ENCODE measurements around the gene PLA2G2A. TPM values are rescaled to one million over a fixed set of nuclear protein-coding genes. Genes with fewer than 3 reads are reported as not detected.
"Not testable (repeated sequence)": the region's sequence is repeated elsewhere in the genome, so short reads cannot be mapped to it uniquely, and the experiment has no call there.

PLA2G2A gene
- total RNA-seq, 1 donor: not detected

DNA sequence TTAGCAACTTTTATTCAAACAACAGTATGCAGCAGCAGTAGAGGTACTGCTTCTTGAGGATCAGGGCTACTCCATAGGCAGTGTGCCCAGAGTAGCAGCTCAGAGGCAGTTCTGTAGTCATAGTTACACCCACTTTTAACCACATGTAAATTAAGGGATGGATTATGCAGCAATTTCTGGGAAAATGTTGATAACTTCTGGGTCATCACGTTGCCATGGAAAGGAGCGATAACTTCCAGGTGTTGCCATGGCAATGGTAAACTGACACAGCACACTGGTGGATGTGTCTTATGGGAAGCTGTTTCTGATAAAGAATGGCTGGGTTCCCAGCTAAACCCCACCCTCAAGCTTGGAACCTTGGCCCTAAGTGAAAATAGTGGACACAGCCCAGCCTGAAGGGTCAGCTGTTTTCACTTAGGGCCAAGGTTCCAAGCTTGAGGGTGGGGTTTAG is 29.0 kb upstream of the PLA2G2A start:
- H3K4me3 ChIP-seq (ENCODE audit: low read depth, low read length): no peak overlapping the region
- TF ChIP-seq, protein P1, sequence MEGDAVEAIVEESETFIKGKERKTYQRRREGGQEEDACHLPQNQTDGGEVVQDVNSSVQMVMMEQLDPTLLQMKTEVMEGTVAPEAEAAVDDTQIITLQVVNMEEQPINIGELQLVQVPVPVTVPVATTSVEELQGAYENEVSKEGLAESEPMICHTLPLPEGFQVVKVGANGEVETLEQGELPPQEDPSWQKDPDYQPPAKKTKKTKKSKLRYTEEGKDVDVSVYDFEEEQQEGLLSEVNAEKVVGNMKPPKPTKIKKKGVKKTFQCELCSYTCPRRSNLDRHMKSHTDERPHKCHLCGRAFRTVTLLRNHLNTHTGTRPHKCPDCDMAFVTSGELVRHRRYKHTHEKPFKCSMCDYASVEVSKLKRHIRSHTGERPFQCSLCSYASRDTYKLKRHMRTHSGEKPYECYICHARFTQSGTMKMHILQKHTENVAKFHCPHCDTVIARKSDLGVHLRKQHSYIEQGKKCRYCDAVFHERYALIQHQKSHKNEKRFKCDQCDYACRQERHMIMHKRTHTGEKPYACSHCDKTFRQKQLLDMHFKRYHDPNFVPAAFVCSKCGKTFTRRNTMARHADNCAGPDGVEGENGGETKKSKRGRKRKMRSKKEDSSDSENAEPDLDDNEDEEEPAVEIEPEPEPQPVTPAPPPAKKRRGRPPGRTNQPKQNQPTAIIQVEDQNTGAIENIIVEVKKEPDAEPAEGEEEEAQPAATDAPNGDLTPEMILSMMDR (IDR thresholded peaks at IDR 0.05; ENCODE audit: insufficient read depth, low read depth, low read length): no peak
- peak; percentile 49 for DNase-seq (ENCODE audit: low read depth)

DNA sequence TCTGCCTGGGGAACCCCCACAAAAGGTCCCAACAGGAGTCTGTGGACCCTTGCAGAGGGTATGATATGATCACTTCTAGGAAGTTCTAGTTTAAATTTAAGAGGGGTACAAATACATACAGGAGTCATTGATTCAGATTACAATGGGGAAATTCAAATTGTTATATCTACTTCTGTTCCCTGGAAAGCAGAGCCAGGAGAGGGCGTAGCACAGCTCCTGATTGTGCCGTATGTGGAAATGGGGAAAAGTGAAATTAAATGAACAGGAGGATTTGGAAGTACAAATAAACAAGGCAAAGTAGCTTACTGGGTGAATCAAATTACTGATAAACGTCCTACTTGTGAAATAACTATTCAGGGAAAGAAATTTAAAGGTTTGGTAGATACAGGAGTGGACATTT is 19.4 kb upstream of the PLA2G2A start:
- not testable (repeated sequence) for DNase-seq (ENCODE audit: low read depth); H3K4me3 ChIP-seq (ENCODE audit: low read depth, low read length)
- TF ChIP-seq, protein P1 (IDR thresholded peaks at IDR 0.05; ENCODE audit: insufficient read depth, low read depth, low read length): peak; percentile 22

DNA sequence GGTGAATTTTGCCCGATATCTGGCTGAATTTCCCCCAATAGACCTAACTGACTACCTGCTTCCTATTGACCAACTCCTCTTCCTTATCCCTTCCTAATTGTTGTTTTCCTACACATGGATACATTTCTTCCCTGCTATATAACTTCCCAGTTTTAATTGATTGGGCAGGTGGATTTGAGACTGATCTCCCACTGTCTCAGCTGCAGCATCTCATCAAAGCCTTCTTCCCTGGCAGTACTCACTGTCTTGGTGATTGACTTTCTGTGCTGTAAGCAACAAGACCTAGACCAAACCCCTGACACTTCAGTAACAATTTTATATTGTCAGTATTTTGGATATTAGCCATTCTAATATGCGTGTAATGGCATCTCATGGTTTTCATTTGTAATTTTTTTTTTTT is 11.3 kb upstream of the PLA2G2A start:
- no peak overlapping the region for H3K4me3 ChIP-seq (ENCODE audit: low read depth, low read length)
- no peak for DNase-seq (ENCODE audit: low read depth)
- TF ChIP-seq, protein P1 (IDR thresholded peaks at IDR 0.05; ENCODE audit: insufficient read depth, low read depth, low read length): no peak

DNA sequence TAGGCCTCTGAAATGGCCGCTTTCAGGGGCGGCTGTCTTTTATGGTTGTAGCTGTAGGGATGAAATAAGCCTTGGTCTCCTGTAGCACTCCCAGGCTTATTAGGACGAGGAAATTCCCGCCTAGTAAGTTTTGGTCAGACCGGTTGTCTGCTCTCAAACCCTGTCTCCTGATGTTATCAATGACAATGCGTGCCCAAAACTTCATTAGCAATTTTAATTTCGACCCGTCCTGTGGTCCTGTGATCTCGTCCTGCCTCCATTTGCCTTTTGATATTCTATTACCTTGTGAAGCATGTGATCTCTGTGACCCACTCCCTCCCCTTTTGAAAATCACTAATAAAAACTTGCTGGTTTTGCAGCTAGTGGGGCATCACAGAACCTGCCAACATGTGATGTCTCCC is 10.8 kb upstream of the PLA2G2A start:
- H3K4me3 ChIP-seq (ENCODE audit: low read depth, low read length); DNase-seq (ENCODE audit: low read depth): not testable (repeated sequence)

- TF ChIP-seq, protein P1 (IDR thresholded peaks at IDR 0.05; ENCODE audit: insufficient read depth, low read depth, low read length): no peak
- no peak overlapping the region for H3K4me3 ChIP-seq (ENCODE audit: low read depth, low read length)
- DNase-seq (ENCODE audit: low read depth): no peak
Measured at GRCh38 chr1:19988267-19989006, 9.0 kb upstream of the PLA2G2A start.

- TF ChIP-seq, protein P1 (IDR thresholded peaks at IDR 0.05; ENCODE audit: insufficient read depth, low read depth, low read length): no peak
- no peak for DNase-seq (ENCODE audit: low read depth)
- H3K4me3 ChIP-seq (ENCODE audit: low read depth, low read length): no peak overlapping the region
Measured at GRCh38 chr1:19987719-19988118, 8.3 kb upstream of the PLA2G2A start.

DNA sequence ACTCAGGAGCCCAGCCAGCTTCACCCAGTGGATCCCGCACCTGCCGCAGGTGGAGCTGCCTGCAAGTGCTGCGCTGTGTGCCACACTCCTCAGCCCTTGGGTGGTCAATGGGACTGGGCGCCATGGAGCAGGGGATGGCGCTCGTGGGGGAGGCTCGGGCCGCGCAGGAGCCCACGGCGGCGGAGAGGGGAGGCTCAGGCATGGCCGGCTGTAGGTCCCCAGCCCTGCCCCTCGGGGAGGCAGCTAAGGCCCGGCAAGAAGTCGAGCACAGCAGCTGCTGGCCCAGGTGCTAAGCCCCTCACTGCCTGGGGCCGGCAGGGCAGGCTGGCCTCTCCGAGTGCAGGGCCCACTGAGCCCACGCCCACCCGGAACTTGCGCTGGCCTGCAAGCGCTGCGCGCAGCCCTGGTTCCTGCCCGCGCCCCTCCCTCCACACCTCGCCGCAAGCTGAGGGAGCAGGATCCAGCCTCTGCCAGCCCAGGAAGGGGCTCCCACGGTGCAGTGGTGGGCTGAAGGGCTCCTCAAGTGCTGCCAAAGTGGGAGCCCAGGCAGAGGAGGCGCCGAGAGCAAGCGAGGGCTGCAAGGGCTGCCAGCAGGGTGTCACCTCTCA is 5.1 kb upstream of the PLA2G2A start:
- H3K4me3 ChIP-seq (ENCODE audit: low read depth, low read length); DNase-seq (ENCODE audit: low read depth): not testable (repeated sequence)

Measured in fibroblast of villous mesenchyme (primary cell).